Stimulated activated CD4-positive, alpha-beta T cell treated with anti-CD3 and anti-CD28 coated beads, Interleukin-15, amount 100 ng/mL, for 48 hours (primary cell): ENCODE results near the gene SIRT6.
"Not testable (repeated sequence)": the region's sequence is repeated elsewhere in the genome, so short reads cannot be mapped to it uniquely, and the experiment has no call there.

Experiments
- DNase-seq, 2 donors: peaks; one replicate each; pipeline ENCODE4 v3.0.0-alpha.2; 2020; ENCODE audit warnings: low read depth in 2 of 2

Gene SIRT6

GRCh38 chr19:4199699-4200293 lies 17.4 kb upstream of the SIRT6 start:
- no peak for DNase-seq

DNA sequence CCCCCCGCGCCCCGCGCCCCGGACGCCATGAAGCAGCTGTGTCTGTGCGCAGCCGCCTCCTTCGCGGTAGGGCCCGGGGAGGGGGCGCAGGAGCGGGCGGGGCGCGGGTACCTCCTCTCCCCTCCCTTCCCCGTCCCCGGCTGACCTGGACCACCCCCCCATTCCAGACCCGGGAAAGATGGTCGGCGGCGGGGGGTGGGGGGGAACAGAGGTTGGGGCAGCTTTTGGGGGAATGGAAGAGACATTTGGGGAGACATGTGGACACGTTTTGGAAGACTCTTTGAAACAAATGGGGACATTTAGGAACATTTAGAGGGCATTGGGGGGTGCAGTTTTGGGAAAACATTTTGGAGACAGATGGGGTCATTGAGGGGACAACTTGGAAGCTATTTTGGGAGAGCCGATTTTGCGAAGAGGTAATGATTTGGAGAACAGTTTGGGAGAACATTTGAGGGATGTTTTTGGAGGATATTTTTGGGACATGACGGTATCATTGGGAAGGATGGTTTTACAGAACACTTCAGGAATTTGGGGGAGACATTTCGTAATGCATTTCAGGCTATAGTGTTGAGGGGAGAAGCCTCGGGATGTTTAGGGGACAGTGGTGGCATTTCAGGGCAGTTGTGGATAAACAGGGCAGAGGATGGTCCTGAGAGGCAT lies 16.2 kb upstream of the SIRT6 start:
- no peak for DNase-seq

GRCh38 chr19:4197625-4198466 lies 15.5 kb upstream of the SIRT6 start:
- DNase-seq: no peak

DNA sequence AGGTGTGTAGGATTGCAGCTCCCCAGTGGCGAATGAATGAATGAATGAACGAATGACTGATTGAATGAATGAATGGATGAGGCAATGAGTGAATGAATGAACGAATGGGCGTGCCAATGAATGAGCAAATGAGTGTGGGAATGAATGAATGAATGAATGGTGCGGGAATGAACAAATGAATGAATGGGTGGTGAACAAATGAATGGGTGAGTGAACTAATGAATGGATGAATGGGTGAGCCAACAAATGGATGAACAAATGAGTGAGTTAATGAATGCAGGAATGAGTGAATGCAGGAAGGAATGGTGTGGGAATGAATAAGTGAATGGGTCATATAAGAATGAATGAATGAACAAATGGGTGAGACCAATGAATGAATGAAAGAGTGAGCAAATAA lies 14.9 kb upstream of the SIRT6 start:
- DNase-seq: no peak

DNA sequence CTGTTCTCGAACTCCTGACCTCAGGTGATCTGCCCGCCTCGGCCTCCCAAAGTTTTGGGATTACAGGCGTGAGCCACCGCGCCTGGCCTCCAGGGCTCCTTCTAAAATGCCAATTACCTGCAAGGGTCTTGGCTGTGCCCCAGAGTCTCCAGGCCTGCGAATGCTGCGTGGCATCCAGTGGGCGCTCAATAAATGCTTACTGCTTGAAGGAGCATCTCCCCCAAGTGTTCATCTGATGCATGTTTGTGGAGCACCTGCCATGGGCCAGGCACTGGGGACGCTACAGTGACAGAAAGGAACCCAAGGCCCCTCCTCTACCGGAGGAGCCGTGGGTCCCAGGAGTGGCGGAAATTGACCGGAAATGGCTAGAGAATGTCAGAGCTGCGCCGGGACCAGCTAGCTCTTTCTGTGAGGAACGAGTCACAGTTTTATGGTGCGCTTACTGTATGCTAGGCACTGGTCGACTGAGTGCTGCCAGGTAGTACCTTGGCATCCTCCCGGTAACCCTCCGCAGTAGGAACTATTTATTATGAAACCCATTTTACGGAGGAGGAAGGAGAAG lies 14.3 kb upstream of the SIRT6 start:
- no peak for DNase-seq

DNA sequence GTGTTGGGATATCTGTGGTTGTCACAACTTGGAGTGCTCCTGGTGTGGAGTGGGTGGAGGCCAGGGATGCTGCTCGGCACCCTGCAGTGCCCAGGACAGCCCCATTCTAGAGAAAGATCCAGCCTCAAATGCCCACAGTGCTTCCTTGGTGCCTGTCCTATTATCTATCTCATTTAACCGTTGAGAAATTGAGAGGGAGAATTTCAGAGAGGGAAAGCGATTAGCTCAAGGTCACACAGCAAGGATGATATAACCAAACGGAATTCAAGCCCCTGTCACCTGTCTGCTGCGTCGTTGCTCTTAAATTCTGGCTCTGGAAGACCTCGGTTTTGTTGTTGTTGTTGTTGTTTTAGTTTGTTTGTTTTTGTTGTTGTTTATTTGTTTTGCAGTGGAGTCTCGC lies 13.6 kb upstream of the SIRT6 start:
- no peak for DNase-seq

DNA sequence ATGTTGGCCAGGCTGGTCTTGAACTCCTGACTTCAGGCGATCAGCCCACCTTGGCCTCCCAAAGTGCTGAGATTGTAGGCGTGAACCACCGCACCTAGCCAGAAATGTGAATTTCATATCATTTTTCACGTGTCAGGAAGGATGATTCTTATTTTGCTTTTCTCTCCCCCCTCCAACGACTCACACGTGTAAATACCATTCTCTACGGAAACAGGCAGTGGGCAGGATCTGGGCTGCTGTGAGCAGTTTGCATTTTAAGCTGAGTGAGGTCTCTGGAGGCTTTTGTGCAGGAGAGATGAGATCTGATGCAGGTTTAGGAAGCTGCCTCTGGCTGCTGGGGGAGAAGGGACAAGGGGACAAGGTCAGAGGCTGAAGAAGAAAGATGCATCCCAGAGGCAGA lies 12.0 kb upstream of the SIRT6 start:
- no peak for DNase-seq

DNA sequence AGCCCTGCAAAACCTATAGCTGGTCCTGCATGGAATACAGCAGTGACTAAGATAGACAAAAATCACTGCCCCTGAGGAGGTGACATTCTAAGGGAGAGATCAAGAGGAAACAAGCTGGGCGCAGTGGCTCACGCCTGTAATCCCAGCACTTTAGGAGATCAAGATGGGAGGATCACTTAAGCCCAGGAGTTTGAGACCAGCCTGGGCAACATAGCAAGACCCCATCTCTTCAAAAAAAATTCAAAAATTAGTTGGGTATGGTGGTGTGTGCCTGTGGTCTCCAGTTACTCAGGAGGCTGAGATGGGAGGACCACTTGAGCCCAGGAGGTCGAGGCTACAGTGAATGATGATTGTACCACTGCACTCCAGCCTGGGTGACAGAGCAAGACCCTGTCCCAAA lies 10.2 kb upstream of the SIRT6 start:
- DNase-seq: not testable (repeated sequence)

- no peak for DNase-seq
These were observed 7.3 kb upstream of the SIRT6 start for GRCh38 chr19:4189641-4190040.

DNA sequence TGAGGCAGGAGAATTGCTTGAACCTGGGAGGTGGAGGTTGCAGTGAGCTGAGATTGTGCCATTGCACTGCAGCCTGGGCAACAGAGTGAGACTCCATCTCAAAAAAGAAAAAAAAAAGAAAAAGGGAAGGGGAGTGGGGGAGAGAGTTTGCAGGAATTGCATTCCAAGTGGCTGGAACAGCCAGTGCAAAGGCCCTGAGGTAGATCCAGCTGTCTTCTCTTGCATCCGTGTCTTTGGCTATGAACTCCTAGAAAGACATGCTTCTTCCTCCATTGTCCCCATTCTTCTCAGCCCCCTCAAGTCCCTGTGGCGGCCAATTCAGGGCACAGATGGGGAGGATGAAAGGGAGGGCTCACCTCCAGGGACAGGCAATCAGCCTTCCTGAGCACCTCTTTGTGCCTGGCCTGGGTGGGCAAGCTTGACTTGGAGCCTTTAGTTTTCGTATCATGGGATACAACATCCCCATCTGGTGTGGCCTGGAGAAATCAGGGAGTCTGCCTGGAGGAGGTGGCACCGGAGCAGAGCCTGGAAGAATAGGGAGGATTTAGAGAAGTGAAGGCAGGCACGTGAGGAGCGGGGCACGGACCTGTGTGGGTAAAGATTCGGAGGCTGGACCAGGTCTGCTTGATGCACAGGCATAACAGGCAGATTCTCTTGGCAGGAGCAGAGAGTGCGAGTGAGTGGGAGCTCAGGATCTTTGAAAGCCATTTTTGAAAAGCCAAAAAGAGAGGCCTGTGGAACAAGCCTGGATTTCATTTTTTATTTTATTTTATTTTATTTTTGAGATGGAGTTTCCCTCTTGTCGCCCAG lies 5.2 kb upstream of the SIRT6 start:
- DNase-seq: no peak

GRCh38 chr19:4186087-4186993 lies 4.0 kb upstream of the SIRT6 start:
- peak; percentile 61 to 84 for DNase-seq

GRCh38 chr19:4185413-4186086 lies 3.2 kb upstream of the SIRT6 start:
- no peak for DNase-seq

- no peak for DNase-seq
These were observed 2.5 kb upstream of the SIRT6 start for GRCh38 chr19:4184718-4185352.

DNA sequence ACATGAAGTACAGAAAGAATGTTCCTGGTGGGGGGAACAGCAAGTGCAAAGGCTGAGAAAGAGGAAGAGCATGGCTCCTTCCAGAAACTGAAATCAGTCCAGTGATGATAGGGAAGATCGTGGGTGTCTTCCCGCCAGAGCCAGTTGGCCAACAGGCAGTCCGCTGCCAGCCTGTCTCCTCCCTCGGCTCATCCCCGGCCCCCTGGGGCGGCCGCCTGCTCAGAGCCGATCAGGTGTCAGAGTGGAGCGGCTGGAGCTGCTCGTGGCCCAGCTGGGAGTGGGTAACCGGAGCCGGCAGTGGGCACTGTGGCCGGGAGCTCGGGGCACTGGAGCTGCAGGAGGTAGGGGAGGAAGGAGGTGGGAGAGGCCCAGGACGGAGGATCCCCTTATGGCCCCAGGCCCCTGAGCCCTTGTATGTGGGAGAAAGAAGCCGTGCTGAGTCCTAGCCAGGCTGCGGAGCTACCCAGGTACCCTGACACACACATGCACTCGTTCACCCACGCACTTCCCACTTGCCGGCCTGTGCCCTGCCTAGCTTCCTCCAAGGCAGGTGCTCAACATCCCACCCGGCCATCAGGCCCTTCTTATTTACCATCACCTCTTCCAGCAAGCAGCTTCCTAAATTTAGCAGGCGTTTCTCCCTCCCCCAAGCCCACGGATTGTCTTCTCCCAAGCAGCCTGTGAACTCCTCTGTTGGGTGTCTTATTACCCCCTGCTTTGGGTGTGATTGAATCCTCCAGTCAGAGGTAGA lies 1.8 kb upstream of the SIRT6 start:
- no peak for DNase-seq

GRCh38 chr19:4181053-4181508 lies 1.3 kb downstream of the SIRT6 start:
- DNase-seq: no peak

- no peak for DNase-seq
These were observed 3.4 kb downstream of the SIRT6 start for GRCh38 chr19:4178990-4179389.

GRCh38 chr19:4177146-4177545 lies 5.2 kb downstream of the SIRT6 start:
- DNase-seq: no peak

- no peak for DNase-seq
These were observed 6.8 kb downstream of the SIRT6 start for GRCh38 chr19:4175669-4175931.
